K562 (cell line): Measurements from ENCODE around the gene IL13. TPM values are rescaled to one million over a fixed set of nuclear protein-coding genes. Genes with fewer than 3 reads are reported as not detected.

Experiments
- ATAC-seq: fragments of 200-7000 bp; cut with Tn5 transposase; 3 replicates; pipeline ENCODE4 v1.9.1; 2020; ENCODE audit warnings: moderate library complexity
- BruUV-seq: library from RNA; stranded (reverse); fragments of 400-500 nt; replicated peaks from 2 replicates; lab custom pipeline; 2021; lab: Mats Ljungman, UMichigan
- CTCF ChIA-PET: fragments of 300-600 bp; formaldehyde crosslinking; extraction: SDS; loops from one replicate; lab custom pipeline; 2021; ENCODE audit warnings: low intra/inter-chr PET ratio; lab: Yijun Ruan, JAX
- POLR2A ChIA-PET: fragments of 300-600, 350-650 bp; sonication (Branson Sonifier 250); formaldehyde crosslinking; extraction: SDS; loops from one replicate; lab custom pipeline; 2021; ENCODE audit warnings: antibody characterized with exemption, inconsistent platforms; lab: Yijun Ruan, JAX
- DNase-seq, 4 experiments: peaks; one replicate each; pipeline versions ENCODE4 v3.0.0 to v3.0.0-alpha.2; 2011 to 2018; ENCODE audit warnings: low spot score in 3 of 4, mixed read lengths in 3 of 4; ENCODE audit errors: extremely low read depth in 1 of 4
- FAIRE-seq: peaks from 2 replicates; lab custom pipeline; 2011; peaks lifted over from hg19 to GRCh38; lab: Jason Lieb, UNC
- H2AFZ ChIP-seq: 2 replicates; pipeline ENCODE4 v1.6.0; 2011; ENCODE audit warnings: low read depth, low read length, control low read depth, inconsistent platforms
- H3K27ac ChIP-seq: fragments of 200-600 bp; 3 replicates; pipeline ENCODE4 v1.8.0; 2011; ENCODE audit warnings: low read depth, mild to moderate bottlenecking, control low read depth, inconsistent platforms, low read length, moderate library complexity, mixed read lengths; ENCODE audit errors: extremely low read depth
- H3K27me3 ChIP-seq, 2 experiments: fragments of 300-600 bp in 1 of 2; 2 replicates in 1 of 2; 3 replicates in 1 of 2; pipeline versions ENCODE4 v1.6.0 to v1.8.0; 2011; ENCODE audit warnings: inconsistent platforms in 2 of 2, low read length in 2 of 2, mild to moderate bottlenecking in 1 of 2, mixed read lengths in 1 of 2, moderate library complexity in 1 of 2; ENCODE audit not compliant: control insufficient read depth in 2 of 2, insufficient read depth in 2 of 2
- H3K36me3 ChIP-seq: fragments of 300-600 bp; 3 replicates; pipeline ENCODE4 v1.8.0; 2011; ENCODE audit warnings: mild to moderate bottlenecking, low read length, inconsistent platforms; ENCODE audit not compliant: control insufficient read depth, insufficient read depth
- H3K4me1 ChIP-seq, 2 experiments: fragments of 200-600 bp in 1 of 2; replicated peaks in 1 of 2; 2 replicates in 1 of 2; 3 replicates in 1 of 2; pipeline versions ENCODE4 v1.5.1 to v1.8.0; 2011; ENCODE audit warnings: inconsistent platforms in 2 of 2, low read length in 2 of 2, mild to moderate bottlenecking in 1 of 2, mixed read lengths in 1 of 2, moderate library complexity in 1 of 2; ENCODE audit not compliant: control insufficient read depth in 2 of 2, insufficient read depth in 2 of 2
- H3K4me2 ChIP-seq: 2 replicates; pipeline ENCODE4 v1.6.1; 2011; ENCODE audit warnings: low read length, control low read depth, inconsistent platforms, mixed read lengths; ENCODE audit not compliant: insufficient read depth
- H3K4me3 ChIP-seq: fragments of 200-600 bp; sonication (generic), shearing (Covaris generic); 2 replicates; pipeline ENCODE4 v1.5.1; 2016; ENCODE audit warnings: control low read depth, inconsistent platforms
- H3K79me2 ChIP-seq: fragments of 200-600 bp; 3 replicates; pipeline ENCODE4 v1.8.0; 2011; ENCODE audit warnings: low read length, inconsistent platforms; ENCODE audit not compliant: control insufficient read depth, insufficient read depth
- H3K9ac ChIP-seq, 2 experiments: 2 replicates each; pipeline versions ENCODE4 v1.6.0 to v1.6.1; 2011; ENCODE audit warnings: low read depth in 2 of 2, low read length in 2 of 2, control low read depth in 1 of 2, inconsistent platforms in 1 of 2, mild to moderate bottlenecking in 1 of 2, mixed read lengths in 1 of 2; ENCODE audit not compliant: insufficient read depth in 1 of 2
- H3K9me1 ChIP-seq: one replicate; pipeline ENCODE4 v1.6.0; 2011; ENCODE audit warnings: inconsistent platforms, mild to moderate bottlenecking, low read length, moderate library complexity; ENCODE audit not compliant: control insufficient read depth, insufficient read depth
- H3K9me3 ChIP-seq: replicated peaks from 2 replicates; pipeline ENCODE4 v1.5.1; 2011; ENCODE audit warnings: low read depth, low read length, inconsistent platforms; ENCODE audit not compliant: control insufficient read depth, insufficient read depth
- H4K20me1 ChIP-seq: replicated peaks from 2 replicates; pipeline ENCODE4 v1.6.1; 2011; ENCODE audit warnings: low read length, inconsistent platforms, mixed read lengths; ENCODE audit not compliant: control insufficient read depth, insufficient read depth
- BRCA1 ChIP-seq, 2 experiments: fragments of 450-650 bp in 1 of 2; sonication (generic) in 1 of 2; formaldehyde crosslinking in 1 of 2; IDR thresholded peaks; 2 replicates each; pipeline versions ENCODE4 v1.5.0 to v1.6.1; 2017 to 2020; ENCODE audit warnings: mild to moderate bottlenecking in 1 of 2, missing genetic modification reagents in 1 of 2
- CEBPG ChIP-seq, 3 experiments: fragments of 200-800 bp in 1 of 3; sonication (Bioruptor generic) in 1 of 3; sonication (generic) in 1 of 3; formaldehyde crosslinking in 1 of 3; IDR thresholded peaks in 2 of 3; conservative IDR thresholded peaks in 1 of 3; 2 replicates each; pipeline versions ENCODE4 v1.6.1 to v1.8.0; 2016 to 2022; ENCODE audit warnings: missing compliant biosample characterization in 2 of 3, missing genetic modification characterization in 2 of 3, mild to moderate bottlenecking in 1 of 3, missing genetic modification reagents in 1 of 3
- GTF2A2 ChIP-seq: IDR thresholded peaks from 2 replicates; pipeline ENCODE4 v1.6.1; 2016; ENCODE audit warnings: mild to moderate bottlenecking, missing genetic modification characterization, missing compliant biosample characterization
- HDAC3 ChIP-seq: fragments of 450-650 bp; IDR thresholded peaks from 2 replicates; pipeline ENCODE4 v1.6.1; 2018; ENCODE audit warnings: borderline replicate concordance, mild to moderate bottlenecking, moderate library complexity; ENCODE audit not compliant: partially characterized antibody
- MCM3 ChIP-seq: fragments of 450-650 bp; IDR thresholded peaks from 2 replicates; pipeline ENCODE4 v1.6.1; 2016
- NELFE ChIP-seq: IDR thresholded peaks from 2 replicates; pipeline ENCODE4 v1.6.1; 2011; ENCODE audit warnings: mild to moderate bottlenecking; ENCODE audit not compliant: insufficient read depth, insufficient read length
- NFE2 ChIP-seq: IDR thresholded peaks from 2 replicates; pipeline ENCODE4 v1.6.1; 2014; ENCODE audit warnings: antibody characterized with exemption, low read depth
- NR2C2 ChIP-seq, 2 experiments: fragments of 200-800 bp in 1 of 2; sonication (Bioruptor generic) in 1 of 2; sonication (generic) in 1 of 2; formaldehyde crosslinking in 1 of 2; IDR thresholded peaks; 2 replicates each; pipeline versions ENCODE4 v1.6.1 to v1.8.0; 2016 to 2022; ENCODE audit warnings: mild to moderate bottlenecking in 1 of 2, missing compliant biosample characterization in 1 of 2, missing genetic modification characterization in 1 of 2, missing genetic modification reagents in 1 of 2
- RB1 ChIP-seq: fragments of 450-650 bp; IDR thresholded peaks from 2 replicates; pipeline ENCODE4 v1.6.1; 2017; ENCODE audit warnings: low read depth, mild to moderate bottlenecking
- SAFB2 ChIP-seq: fragments of 200-400 bp; formaldehyde crosslinking; IDR thresholded peaks from 2 replicates; pipeline ENCODE4 v1.6.1; 2018; ENCODE audit warnings: borderline replicate concordance, low read length, low read depth, moderate library complexity; ENCODE audit not compliant: severe bottlenecking
- XRCC4 ChIP-seq: IDR thresholded peaks from one replicate; pipeline ENCODE4 v1.6.1; 2011; ENCODE audit not compliant: insufficient read depth, insufficient read length; ENCODE audit errors: extremely low read depth
- YBX1 ChIP-seq: fragments of 450-650 bp; IDR thresholded peaks from 2 replicates; pipeline ENCODE4 v1.7.1; 2016; ENCODE audit warnings: mild to moderate bottlenecking
- ZNF140 ChIP-seq: fragments of 250-450 bp; sonication (Bioruptor Pico); IDR thresholded peaks from 2 replicates; pipeline ENCODE4 v1.8.0; 2021; ENCODE audit warnings: moderate library complexity, mild to moderate bottlenecking, inconsistent platforms
- ZNF668 ChIP-seq: fragments of 250-450 bp; sonication (Bioruptor Pico); IDR thresholded peaks from 2 replicates; pipeline ENCODE4 v1.8.0; 2022; ENCODE audit warnings: mild to moderate bottlenecking, inconsistent platforms
- WGBS: fragments of 100-300 bp; shearing (Covaris generic); methylation state at CpG from one replicate; pipeline ENCODE4 v1.1.6; 2016; ENCODE audit warnings: low coverage, mixed read lengths; ENCODE audit not compliant: insufficient coverage; ENCODE audit errors: missing lambda C conversion rate; 5-methylcytosine and 5-hydroxymethylcytosine counted together
- in situ Hi-C: fragments of 300-500 bp; cut with MboI; formaldehyde crosslinking; loops from 4 replicates; pipeline ENCODE4 v1.15.0; 2018; ENCODE audit warnings: inconsistent platforms, mixed read lengths
- intact Hi-C: fragments of 100-400 bp; cut with micrococcal nuclease; formaldehyde crosslinking; loops from 2 replicates; pipeline ENCODE4 v1.14.2; 2022
- polyA plus RNA-seq, 8 experiments: library from polyadenylated mRNA; depleted of rRNA in 4 of 8; stranded (reverse) in 5 of 8; unstranded in 3 of 8; fragments of >200 nt; fragmentation: Nextera tagmentation in 2 of 8; fragmentation: Illumina TruSeq in 1 of 8; extraction: Ambion mirVana in 2 of 8; extraction: Trizol in 1 of 8; gene quantifications; 2 replicates each; pipeline versions ENCODE4 v1.2.1 to v1.2.3, GENCODE V29; 2011 to 2014; ENCODE audit warnings: inconsistent platforms in 1 of 8, missing spikeins in 1 of 8
- total RNA-seq, 7 experiments: library from RNA; depleted of rRNA in 6 of 7; stranded (reverse); fragments of >200 nt in 6 of 7; fragmentation: Illumina TruSeq in 2 of 7; extraction: Trizol in 2 of 7; gene quantifications; 2 replicates each; pipeline versions ENCODE4 v1.2.1 to v1.2.3, GENCODE V29; 2011 to 2021; ENCODE audit warnings: low replicate concordance in 1 of 7

IL13 gene
- total and polyA plus RNA-seq, 9 of the 15 experiments (the other 6 are each of a cell fraction or from before 2014, with no cell fraction given) = not detected

- DNase-seq (no peak), FAIRE-seq (no peak), ATAC-seq (no peak)
- in situ Hi-C loops (no loop called here), intact Hi-C loops (loop anchor here (5.0 kb wide), 2 partner anchors 77 to 162 kb away; partner anchors contain the start of gene KIF3A)
- H3K4me2 ChIP-seq = no peak overlapping the region
- peak overlapping the region in 1 of 2 experiments; percentile 81; a peak in 2 of 4 replicates for H3K9ac ChIP-seq
- WGBS = 81% methylated on average over 22 of the region's 23 CpGs
- no peaks in the 10 kb centered on the region for H3K36me3 ChIP-seq
- ChIA-PET POLR2A (interaction anchor here (0.5 to 2.4 kb wide), 7 partner anchors 10 to 119 kb away, joined by 3 to 7 read pairs (median 3); no protein-coding TSS in a partner anchor), CTCF (no interaction called here)
- BruUV-seq = no TSS peak
- H3K4me1 ChIP-seq = peaks cover 41 to 57% of the 10 kb centered on the region in 2 experiments
- no peak overlapping the region for H3K27ac ChIP-seq
- no peaks in the 10 kb centered on the region for H3K9me3 ChIP-seq
- H3K4me3 ChIP-seq = no peak overlapping the region
- H3K9me1 ChIP-seq = no peaks in the 10 kb centered on the region
- H2AFZ ChIP-seq = no peak overlapping the region; the same call in 1 of the 2 replicates
- no peaks in the 10 kb centered on the region for H4K20me1 ChIP-seq
- H3K27me3 ChIP-seq = no peaks in the 10 kb centered on the region
- H3K79me2 ChIP-seq = no peaks in the 10 kb centered on the region
- TF ChIP-seq YBX1 (no peak), MCM3 (no peak), RB1 (no peak), ZNF668 (no peak), NFE2 (no peak), BRCA1 (IDR thresholded peaks at IDR 0.05) (no peak), BRCA1 (CRISPR knock-in tag; IDR thresholded peaks at IDR 0.05) (no peak), ZNF140 (CRISPR knock-in tag) (no peak), XRCC4 (no peak), NELFE (no peak), CEBPG (CRISPR knock-in tag; IDR thresholded peaks at IDR 0.05) (no peak), CEBPG (tag; conservative IDR thresholded peaks at IDR 0.05 in 1 of 2, IDR thresholded peaks at IDR 0.05 in 1 of 2) (no peak), GTF2A2 (tag) (no peak), NR2C2 (CRISPR knock-in tag; IDR thresholded peaks at IDR 0.05) (no peak), NR2C2 (tag; IDR thresholded peaks at IDR 0.05) (no peak), SAFB2 (no peak), HDAC3 (no peak)
Observed at GRCh38 chr5:132659598-132660493, 1.9 kb downstream of the IL13 start.
